ENCODE data around the gene VARS2.
A peak's percentile ranks its signal among the peaks of the same experiment; 100 is the strongest.

DNA sequence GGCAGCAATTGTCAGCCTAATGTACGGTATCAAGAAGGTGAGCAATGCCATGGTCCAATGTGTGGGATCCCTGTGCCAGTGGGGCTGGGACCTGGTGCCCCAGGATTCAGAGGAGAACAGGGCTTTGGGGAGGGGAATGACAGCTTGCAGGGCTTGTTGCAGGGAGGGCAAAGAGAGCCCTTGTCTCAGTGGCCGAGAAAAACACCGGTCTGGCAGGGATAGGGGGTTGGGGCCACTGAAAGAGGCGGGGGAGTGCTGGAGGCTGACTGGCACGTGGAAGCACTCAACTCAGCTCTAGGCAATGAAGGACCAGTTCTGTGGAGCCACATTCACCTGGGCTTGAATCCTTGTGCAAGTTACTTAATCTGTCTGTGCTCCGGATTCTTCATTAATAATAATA, 23.2 kb downstream of the VARS2 start:
- TF ChIP-seq, protein P1, sequence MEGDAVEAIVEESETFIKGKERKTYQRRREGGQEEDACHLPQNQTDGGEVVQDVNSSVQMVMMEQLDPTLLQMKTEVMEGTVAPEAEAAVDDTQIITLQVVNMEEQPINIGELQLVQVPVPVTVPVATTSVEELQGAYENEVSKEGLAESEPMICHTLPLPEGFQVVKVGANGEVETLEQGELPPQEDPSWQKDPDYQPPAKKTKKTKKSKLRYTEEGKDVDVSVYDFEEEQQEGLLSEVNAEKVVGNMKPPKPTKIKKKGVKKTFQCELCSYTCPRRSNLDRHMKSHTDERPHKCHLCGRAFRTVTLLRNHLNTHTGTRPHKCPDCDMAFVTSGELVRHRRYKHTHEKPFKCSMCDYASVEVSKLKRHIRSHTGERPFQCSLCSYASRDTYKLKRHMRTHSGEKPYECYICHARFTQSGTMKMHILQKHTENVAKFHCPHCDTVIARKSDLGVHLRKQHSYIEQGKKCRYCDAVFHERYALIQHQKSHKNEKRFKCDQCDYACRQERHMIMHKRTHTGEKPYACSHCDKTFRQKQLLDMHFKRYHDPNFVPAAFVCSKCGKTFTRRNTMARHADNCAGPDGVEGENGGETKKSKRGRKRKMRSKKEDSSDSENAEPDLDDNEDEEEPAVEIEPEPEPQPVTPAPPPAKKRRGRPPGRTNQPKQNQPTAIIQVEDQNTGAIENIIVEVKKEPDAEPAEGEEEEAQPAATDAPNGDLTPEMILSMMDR (IDR thresholded peaks at IDR 0.05) = no peak
- TF ChIP-seq POLR2AphosphoS5 (IDR thresholded peaks at IDR 0.05) (peak in 1 of 2 donors; percentile 61), POLR2A (IDR thresholded peaks at IDR 0.05) (peak in 1 of 4 donors; percentile 85), EP300 (IDR thresholded peaks at IDR 0.05) (peak in 1 of 4 donors; percentile 35)
